GM19438 (cell line): ENCODE measurements around the gene IL10RA.
A peak's percentile ranks its signal among the peaks of the same experiment; 100 is the strongest.
"Not testable (repeated sequence)": the region's sequence is repeated elsewhere in the genome, so short reads cannot be mapped to it uniquely, and the experiment has no call there.

Experiments used
- ATAC-seq: cut with Tn5 transposase; IDR thresholded peaks from one replicate; pipeline ENCODE4 v1.9.1; 2021; ENCODE audit warnings: low read depth; ENCODE audit not compliant: unreplicated experiment

IL10RA gene

DNA sequence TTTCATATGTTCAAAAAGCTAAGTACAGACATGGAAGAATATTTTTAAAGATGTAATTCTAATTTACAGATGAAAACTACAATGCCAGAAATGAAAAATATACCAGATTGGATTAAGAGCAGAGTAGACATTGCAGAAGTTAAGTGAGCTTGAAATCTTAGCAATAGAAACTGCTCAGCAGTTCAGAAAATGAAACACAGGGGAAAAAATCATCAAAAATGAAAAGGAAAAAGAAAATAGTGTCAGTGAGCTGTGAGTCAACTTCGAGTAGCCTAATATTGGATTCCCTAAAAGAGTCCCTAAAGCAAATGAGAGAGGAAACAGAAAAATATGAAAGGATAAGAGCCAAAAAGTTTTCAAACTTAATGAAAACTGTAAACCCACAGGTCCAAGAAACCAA is 25.8 kb upstream of the IL10RA start:
- no peak for ATAC-seq

- no peak for ATAC-seq
Observed at GRCh38 chr11:117961896-117962295, 24.3 kb upstream of the IL10RA start.

DNA sequence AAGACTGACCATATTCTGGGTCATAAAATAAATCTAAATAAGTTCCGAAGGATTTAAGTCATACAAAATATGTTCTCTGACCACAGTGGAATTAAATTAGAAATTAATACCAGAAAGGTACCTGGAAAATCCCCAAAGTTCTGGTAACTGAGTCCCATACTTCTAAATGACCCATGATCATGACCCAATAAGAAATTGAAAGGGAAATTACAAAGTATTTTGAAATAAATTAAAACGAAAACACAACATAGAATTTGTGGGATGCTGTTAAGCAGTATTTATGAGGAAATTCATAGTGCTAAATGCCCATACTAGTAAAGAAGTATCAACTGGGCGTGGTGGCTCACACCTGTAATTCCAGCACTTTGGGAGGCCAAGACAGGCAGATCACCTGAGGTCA is 23.4 kb upstream of the IL10RA start:
- ATAC-seq, result no peak

DNA sequence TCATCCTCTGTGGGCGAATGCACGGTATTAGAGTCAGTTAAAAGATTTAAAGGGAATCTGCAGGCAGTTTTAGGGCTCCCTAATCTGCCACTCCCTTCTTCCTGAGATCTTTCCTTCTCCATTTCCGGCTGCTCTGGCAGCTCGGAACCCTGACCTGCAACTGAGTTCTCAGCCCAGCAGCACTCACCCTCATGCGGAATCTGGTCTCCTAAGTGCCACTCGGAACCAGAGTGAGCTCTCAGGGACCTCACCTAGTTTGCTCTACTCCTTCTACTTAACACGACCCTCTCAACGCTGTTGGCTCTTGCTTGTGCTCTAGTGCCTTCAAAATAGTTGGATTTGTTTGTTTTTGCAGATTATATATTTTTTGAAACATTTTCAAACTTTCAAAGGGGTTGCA is 19.3 kb upstream of the IL10RA start:
- no peak for ATAC-seq

DNA sequence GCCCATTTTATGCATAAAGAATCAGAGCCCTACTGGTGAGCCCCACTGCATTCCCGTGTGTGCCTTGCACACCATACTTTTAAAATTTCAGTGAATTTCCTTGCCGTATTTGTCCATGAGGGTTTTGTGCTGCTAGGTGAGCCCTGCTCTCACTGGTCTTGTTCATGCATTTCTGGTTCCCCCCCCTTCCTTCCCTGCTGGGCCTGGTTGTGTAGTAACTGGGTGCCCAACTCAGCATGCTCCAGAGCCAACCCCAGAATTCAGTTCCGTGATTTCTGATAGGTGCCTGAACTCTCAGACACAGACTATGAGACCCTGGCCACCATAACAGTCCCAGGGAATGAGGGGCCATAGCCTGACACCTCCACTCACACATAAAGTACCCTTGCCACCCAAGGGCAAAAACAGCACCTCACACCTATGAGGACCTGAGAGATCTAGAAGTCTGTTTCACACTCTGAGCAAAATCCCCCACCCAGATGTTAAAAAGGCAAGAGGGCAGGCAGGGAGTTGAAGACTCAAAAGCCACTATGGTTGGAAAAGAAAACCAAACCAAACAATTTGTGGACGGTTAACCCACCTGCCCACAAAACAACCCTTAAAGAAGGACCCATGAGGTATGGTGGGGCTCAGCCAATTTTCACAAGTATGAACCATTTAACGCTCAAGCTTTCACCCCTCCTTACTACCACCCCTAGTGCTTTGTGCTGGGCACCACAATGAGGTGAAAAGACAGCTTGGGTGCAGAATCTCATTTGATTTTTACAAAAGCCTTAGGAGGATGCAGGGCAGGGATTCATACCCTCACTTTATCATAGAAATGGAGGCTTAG is 16.8 kb upstream of the IL10RA start:
- no peak for ATAC-seq

DNA sequence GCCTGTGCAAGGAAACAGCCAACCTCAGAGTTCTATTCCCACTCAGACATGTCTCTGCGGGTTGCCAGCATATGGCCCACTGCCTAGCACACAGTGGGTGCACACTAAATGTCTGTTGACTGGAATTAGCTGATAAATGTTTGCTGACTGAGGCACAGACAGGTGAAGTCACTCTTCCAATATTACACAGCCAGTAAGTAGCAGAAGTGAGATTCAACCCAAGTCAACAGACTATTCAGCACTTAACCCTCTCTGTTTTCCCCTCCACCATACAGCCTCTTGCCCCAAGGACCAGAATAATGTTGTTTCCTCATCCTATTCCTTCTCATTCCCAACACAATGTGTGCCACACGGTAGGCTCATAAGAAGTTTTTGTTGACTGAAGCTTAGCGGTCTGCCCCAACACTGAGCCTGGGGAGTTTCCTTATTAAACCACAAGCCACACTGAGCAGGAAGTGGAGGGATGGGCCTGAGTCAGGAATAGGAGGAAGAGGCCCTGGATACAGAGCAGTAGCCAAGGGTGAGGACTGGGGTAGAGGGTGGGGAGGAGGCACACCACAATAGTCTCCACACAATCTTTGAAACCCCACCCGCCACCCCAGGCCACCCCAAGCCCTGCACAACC is 15.7 kb upstream of the IL10RA start:
- peak; percentile 71 for ATAC-seq

DNA sequence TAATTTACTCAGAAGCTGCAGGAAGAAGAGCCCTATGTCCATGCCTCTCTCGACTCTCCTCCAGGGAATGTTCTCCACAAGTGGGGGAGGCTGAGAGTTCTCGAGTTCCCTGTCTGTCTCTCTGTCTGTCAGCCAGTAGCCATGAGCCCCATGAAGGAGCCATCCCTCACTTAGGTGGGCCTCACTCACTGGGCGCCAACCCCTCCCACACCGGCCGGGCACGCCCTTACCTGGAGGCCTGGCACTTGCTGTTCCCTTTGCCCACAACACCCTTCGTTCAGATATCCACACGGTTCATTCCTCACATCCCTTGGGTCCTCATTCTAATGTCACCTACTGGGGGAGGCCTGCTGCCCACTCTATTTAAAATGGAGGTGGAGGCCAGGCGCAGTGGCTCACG is 14.2 kb upstream of the IL10RA start:
- ATAC-seq, result no peak

GRCh38 chr11:117972629-117973502 is 13.3 kb upstream of the IL10RA start:
- no peak for ATAC-seq

DNA sequence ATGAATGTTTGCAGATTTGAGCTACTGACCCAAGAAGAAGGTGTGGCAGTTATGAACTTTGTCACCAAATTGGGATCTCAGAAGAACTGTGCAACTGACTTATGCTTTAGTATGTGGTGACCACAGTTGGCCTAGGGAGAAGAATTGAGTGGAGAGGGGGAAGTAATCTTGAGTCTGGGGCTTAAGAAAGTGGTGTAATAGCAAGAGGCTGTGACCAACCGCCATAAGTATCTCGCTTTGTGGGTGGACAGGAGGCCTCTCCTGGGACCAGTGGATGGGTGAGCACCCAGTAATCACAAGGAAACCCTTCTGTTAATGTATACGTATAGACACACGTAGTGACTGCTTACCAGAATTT is 12.7 kb upstream of the IL10RA start:
- no peak for ATAC-seq

GRCh38 chr11:117976445-117976844 is 9.7 kb upstream of the IL10RA start:
- no peak for ATAC-seq

DNA sequence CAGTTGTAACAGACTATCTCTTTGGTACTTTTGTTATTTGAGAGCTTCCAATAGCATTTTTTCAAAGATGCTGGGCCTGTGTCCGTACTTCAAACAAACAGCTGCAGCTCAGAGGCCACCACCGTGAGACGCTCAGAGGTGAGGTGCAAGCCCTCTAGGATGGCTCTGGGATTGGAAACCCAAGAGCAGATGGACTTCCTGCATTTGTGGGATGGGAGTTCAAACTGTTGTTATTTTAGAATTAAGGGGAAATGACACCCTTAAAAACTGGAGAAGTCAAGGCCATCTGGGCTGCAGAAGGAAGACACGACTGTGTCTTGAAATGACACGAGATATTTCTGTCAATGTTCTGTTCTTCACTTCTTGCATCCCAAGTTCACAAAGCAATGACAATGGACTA is 9.2 kb upstream of the IL10RA start:
- no peak for ATAC-seq

- ATAC-seq, result not testable (repeated sequence)
Observed at GRCh38 chr11:117977612-117978264, 8.5 kb upstream of the IL10RA start.

DNA sequence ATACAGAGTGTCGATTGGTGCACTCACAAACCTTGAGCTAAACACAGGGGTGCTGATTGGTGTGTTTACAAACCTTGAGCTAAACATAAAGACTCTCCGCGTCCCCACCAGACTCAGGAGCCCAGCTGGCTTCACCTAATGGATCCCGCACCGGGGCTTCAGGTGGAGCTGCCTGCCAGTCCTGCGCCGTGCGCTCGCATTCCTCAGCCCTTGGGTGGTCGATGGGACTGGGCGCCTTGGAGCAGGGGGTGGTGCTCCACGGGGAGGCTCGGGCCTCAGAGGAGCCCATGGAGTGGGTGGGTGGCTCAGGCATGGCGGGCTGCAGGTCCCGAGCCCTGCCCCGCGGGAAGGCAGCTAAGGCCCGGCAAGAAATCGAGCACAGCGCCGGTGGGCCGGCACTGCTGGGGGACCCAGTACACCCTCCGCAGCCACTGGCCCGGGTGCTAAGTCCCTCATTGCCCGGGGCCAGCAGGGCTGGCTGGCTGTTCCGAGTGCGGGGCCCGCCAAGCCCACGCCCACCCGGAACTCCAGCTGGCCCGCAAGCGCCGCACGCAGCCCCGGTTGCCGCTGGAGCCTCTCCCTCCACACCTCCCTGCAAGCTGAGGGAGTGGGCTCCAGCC is 7.8 kb upstream of the IL10RA start:
- ATAC-seq, result not testable (repeated sequence)

DNA sequence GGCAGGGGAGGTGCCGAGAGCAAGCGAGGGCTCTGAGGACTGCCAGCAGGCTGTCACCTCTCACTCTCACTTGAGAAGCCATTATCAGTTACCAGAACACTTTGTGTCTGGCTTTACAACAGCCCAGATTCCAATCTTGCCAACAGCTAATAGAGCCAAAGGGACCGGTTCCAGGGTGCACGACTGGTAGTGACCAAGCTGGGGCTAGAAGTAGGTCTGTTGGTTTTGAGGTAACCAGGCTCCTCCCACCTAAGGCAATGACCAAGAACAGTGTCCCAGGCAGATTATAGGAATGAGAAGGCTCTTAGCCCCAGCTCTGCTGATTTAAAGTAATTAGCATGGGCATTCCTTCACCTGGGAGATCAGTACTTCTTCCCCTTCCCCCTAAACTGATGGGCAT is 7.2 kb upstream of the IL10RA start:
- ATAC-seq, result no peak

DNA sequence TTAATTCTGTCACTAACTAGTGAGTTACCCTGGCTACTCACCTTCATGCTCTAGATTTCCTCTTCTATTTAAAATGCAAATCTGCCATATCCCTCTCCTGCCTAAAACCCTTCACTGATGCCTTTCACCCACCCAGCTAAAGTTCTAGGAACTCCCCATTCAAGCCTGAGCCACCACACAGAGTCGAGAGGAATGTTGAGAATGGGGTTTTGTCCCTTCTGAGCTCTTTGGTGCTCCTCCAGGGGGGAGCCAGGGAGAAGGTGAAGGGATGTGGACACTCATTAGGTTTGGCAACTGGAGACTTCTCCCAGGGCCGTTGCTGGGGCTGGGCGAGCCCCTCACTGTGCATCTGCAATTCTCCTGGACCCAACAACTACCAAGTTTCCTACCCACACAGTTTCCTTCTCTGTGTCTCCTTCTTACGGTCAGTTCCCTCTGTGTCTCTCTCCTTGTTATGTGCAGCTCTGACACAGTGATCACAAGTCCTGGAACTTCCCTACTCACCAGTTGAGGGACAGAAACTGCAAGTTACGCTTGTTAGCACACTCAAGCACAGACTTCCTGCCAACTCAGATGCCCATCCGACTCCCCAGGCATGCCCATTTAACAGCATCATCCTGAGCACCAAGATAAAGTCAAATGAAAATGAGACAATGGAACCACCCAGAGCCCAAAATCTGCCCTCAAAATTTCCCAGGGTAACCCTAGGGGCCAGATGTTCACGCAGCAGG is 6.5 kb upstream of the IL10RA start:
- peak; percentile 69 for ATAC-seq

GRCh38 chr11:117980280-117980679 is 5.9 kb upstream of the IL10RA start:
- no peak for ATAC-seq

DNA sequence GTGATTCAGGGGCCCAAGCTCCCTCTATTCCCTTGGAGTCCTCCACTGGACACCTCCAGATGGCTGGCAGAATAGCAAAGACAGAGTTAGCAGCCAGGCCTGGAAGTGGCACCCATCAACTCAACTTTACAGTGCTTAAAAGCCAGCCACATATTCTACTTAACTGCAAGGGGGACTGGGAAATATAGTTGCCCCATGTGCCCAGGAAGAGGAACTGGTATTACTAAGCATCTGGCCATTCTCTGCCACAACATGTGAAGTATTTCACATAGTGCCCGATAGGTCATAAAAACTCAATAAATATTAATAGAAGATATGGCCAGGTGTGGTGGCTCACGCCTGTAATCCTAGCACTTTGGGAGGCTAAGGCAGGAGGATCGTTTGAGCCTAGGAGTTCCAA is 5.5 kb upstream of the IL10RA start:
- ATAC-seq, result no peak

DNA sequence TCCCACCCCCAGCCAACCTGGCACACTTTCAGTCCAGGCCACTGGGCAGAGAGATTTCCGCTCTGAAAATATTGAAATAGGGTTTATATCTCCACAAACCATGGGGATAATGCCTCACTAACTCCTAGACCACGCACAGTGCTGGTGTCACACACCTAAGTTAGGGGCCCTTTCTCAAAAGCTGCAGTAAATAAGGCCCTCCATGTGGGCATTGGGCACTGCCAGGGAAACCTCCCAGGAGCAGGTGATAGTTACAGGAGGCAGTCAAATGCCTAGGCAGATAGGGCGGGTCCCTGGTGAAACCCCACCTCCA is 3.1 kb upstream of the IL10RA start:
- no peak for ATAC-seq

DNA sequence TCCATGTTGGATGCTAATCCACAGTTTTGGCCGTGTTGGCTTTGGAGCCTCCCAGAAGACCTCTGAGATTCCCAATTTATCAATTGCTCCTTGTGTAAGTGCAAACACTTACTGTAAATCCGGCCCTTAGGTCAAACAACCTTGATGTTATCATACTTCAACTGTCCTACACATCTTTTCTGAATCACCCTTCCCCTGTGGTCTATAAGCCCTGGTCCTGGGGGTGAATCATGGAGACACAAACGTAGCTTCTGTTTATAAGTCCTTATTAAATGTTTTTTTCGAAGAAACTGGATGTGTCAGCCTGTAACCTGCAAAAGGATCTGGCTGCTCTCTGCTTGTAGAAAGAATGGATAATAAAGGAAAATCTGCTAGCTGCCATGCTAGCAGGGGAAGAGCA is 1.7 kb upstream of the IL10RA start:
- ATAC-seq, result no peak

DNA sequence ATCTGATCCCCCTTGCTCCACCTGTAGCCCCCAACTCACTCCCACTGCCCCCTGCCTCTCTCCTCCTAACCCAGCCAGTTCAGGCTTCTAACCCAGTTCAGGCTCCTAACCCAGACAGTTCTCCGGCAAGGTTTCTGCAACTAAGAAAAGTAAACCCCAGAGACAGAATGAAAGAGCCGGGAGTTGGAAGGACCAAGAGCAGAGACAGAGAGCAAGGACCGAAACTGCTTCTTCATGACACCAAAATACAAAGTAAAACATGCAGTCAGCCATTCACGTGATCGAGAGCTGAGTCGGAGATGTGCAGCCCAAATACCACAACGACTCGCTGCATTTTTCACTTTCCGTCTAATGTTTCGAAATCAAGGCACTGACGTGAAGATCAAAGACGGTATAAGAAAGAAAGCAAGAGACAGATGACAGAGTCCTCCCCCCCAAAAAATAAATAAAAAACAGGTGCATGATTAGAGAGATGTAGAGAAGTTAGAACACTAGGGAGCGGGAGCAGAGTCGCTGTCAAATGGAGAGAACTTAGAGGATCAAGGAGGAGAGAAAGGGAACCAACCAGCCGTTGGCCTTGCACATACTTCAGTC is 884 bp downstream of the IL10RA start:
- ATAC-seq, result no peak
